Brain microvascular endothelial cell (primary cell): ENCODE results near the gene JDP2.
"Not testable (repeated sequence)": the region's sequence is repeated elsewhere in the genome, so short reads cannot be mapped to it uniquely, and the experiment has no call there.

ENCODE experiments used
- DNase-seq: peaks from one replicate; pipeline ENCODE4 v3.0.0-alpha.2; 2020
- H3K27ac ChIP-seq: fragments of 250-450 bp; sonication (Bioruptor Pico); 2 replicates; pipeline ENCODE4 v1.5.1; 2020; ENCODE audit warnings: mild to moderate bottlenecking, moderate library complexity
- H3K27me3 ChIP-seq: fragments of 250-450 bp; sonication (Bioruptor Pico); replicated peaks from 2 replicates; pipeline ENCODE4 v1.5.1; 2020; ENCODE audit warnings: mild to moderate bottlenecking
- H3K36me3 ChIP-seq: fragments of 250-450 bp; sonication (Bioruptor Pico); replicated peaks from 2 replicates; pipeline ENCODE4 v1.5.1; 2020; ENCODE audit warnings: mild to moderate bottlenecking
- H3K4me3 ChIP-seq: 2 replicates; pipeline ENCODE4 v1.5.1; 2011; ENCODE audit warnings: low read depth, mild to moderate bottlenecking, control low read depth, low read length, moderate library complexity
- in situ Hi-C: cut with HindIII; loops from 2 replicates; pipeline ENCODE4 v1.10.0; 2017; ENCODE audit warnings: low sequenced_read_pairs, low pct_ligation_motif_present
- TF ChIP-seq, protein P1 (sequence below): IDR thresholded peaks from 2 replicates; pipeline ENCODE4 v1.5.1; 2011; ENCODE audit warnings: low read depth, mild to moderate bottlenecking, moderate library complexity, low read length, control low read depth, inconsistent platforms; ENCODE audit errors: missing control alignments

The JDP2 gene, protein sequence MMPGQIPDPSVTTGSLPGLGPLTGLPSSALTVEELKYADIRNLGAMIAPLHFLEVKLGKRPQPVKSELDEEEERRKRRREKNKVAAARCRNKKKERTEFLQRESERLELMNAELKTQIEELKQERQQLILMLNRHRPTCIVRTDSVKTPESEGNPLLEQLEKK

DNA sequence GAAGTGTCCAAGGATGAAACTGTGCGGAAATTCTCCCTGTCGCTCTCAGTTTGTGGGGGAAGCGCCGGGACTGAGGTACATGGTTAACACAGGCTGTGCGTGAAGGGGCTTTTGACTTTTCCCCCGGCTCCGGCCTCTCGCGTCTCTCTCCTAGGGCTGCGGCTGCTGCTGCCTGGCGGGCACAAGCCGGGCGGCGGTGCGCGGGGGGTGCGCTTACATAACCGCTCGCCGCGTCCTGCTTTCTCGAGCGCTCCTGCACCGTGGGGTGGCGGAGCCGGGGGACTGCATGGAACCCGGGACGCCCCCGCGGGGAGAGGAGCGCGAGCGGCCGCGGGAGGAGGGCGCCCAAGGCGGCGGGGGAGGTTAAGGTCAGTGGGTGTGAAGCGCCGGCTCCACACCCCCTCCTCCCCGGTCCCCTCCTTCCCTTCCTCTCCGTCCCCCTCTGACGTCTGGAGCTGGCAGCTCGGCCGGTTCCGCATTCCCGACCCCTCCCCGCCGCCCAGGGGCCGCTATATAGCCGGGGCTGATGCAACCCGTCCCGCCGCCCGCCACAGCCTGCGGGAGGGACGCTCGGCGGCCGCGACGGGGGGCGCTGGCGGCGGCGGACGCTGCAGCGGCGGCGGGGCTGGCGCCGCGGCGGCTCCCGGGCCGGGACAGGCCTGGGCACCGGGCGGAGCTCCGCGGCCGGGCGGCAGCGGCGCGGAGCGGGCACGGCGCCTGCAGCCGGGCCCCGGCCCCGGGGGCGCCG is at the start of gene JDP2:
Gene JDP2 (plus strand): TSS at position 541 of the 748 bp plus-strand sequence. CDS start 9,899 bp downstream, outside the sequence.
- TF ChIP-seq, protein P1, sequence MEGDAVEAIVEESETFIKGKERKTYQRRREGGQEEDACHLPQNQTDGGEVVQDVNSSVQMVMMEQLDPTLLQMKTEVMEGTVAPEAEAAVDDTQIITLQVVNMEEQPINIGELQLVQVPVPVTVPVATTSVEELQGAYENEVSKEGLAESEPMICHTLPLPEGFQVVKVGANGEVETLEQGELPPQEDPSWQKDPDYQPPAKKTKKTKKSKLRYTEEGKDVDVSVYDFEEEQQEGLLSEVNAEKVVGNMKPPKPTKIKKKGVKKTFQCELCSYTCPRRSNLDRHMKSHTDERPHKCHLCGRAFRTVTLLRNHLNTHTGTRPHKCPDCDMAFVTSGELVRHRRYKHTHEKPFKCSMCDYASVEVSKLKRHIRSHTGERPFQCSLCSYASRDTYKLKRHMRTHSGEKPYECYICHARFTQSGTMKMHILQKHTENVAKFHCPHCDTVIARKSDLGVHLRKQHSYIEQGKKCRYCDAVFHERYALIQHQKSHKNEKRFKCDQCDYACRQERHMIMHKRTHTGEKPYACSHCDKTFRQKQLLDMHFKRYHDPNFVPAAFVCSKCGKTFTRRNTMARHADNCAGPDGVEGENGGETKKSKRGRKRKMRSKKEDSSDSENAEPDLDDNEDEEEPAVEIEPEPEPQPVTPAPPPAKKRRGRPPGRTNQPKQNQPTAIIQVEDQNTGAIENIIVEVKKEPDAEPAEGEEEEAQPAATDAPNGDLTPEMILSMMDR, result no peak
- Histone ChIP-seq H3K27ac (no peak within 1 kb of the TSS), H3K36me3 (no peaks in the 10 kb centered on the region), H3K27me3 (no peaks in the 10 kb centered on the region), H3K4me3 (peak within 1 kb of the TSS; percentile 60)
- peak; percentile 48 for DNase-seq
- in situ Hi-C loops, result no loop called here

- Histone ChIP-seq H3K4me3 (no peak overlapping the region), H3K36me3 (no peaks in the 10 kb centered on the region), H3K27me3 (no peaks in the 10 kb centered on the region), H3K27ac (no peak overlapping the region)
- in situ Hi-C loops, result no loop called here
- TF ChIP-seq, protein P1, result no peak
- no peak for DNase-seq
Observed at GRCh38 chr14:75379246-75379929, 48.4 kb upstream of the JDP2 start.

- no peaks in the 10 kb centered on the region for H3K27me3 ChIP-seq
- no peak overlapping the region for H3K4me3 ChIP-seq
- H3K36me3 ChIP-seq, result no peaks in the 10 kb centered on the region
- in situ Hi-C loops, result no loop called here
- TF ChIP-seq, protein P1, result no peak
- H3K27ac ChIP-seq, result no peak overlapping the region
- DNase-seq, result no peak
Observed at GRCh38 chr14:75379930-75380270, 47.9 kb upstream of the JDP2 start.

DNA sequence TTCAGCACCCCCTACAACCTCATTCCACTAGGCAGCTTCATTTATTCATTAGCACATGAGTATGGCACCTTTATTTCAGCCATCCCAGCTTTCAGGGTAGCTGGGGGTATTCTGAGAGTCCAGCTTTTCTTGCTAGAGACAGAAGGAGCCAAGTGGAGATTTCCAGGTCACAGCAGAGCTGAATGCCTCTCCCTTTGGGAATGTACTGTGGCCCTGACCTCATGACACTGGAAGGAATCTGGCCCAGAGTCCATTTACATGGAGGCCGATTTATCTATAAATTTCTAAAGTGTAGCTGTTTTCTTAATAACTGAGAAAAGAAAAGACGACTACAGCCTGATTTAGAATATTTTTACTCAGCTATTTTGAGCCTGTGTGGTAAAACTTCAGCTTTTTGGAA is 47.2 kb upstream of the JDP2 start:
- H3K27ac ChIP-seq, result no peak overlapping the region
- TF ChIP-seq, protein P1, result no peak
- H3K27me3 ChIP-seq, result no peaks in the 10 kb centered on the region
- no peak overlapping the region for H3K4me3 ChIP-seq
- DNase-seq, result no peak
- H3K36me3 ChIP-seq, result no peaks in the 10 kb centered on the region
- in situ Hi-C loops, result no loop called here

- DNase-seq, result no peak
- H3K27ac ChIP-seq, result no peak overlapping the region
- H3K4me3 ChIP-seq, result no peak overlapping the region
- TF ChIP-seq, protein P1, result no peak
- in situ Hi-C loops, result no loop called here
- no peaks in the 10 kb centered on the region for H3K27me3 ChIP-seq
- H3K36me3 ChIP-seq, result no peaks in the 10 kb centered on the region
Observed at GRCh38 chr14:75381642-75382041, 46.2 kb upstream of the JDP2 start.

DNA sequence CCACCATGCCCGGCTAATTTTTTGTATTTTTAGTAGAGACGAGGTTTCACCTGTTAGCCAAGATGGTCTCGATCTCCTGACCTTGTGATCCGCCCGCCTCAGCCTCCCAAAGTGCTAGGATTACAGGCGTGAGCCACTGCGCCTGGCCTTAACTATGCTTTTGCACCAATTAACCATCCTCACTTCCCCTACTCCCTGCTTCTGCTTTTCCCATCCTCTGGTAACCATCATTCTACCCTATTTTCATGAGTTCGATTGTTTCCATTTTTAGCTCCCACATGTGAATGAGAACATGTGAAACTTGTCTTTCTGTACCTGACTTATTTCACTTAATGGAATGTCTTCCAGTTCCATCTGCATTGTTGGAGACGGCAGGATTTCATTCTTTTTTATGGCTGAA is 44.6 kb upstream of the JDP2 start:
- H3K36me3 ChIP-seq, H3K27ac ChIP-seq, H3K4me3 ChIP-seq, H3K27me3 ChIP-seq, in situ Hi-C loops, DNase-seq: not testable (repeated sequence)
